B cell (primary cell): ENCODE results near the gene TRPM6. TPM values are rescaled to one million over a fixed set of nuclear protein-coding genes. Genes with fewer than 3 reads are reported as not detected.

Experiments
- ATAC-seq: fragments of 200-7000 bp; cut with Tn5 transposase; one replicate; pipeline ENCODE4 v1.10.0; 2021; ENCODE audit warnings: low read depth, mild to moderate bottlenecking, moderate number of reproducible peaks, moderate library complexity
- CTCF ChIA-PET: fragments of 350-600 bp; sonication (Branson Sonifier 250); formaldehyde crosslinking; loops from one replicate; lab custom pipeline; 2021; ENCODE audit warnings: antibody characterized with exemption, inconsistent platforms; lab: Charles Lee
- POLR2A ChIA-PET: fragments of 350-600 bp; sonication (Branson Sonifier 250); formaldehyde crosslinking; loops from one replicate; lab custom pipeline; 2021; ENCODE audit warnings: antibody characterized with exemption; lab: Charles Lee
- DNase-seq: peaks from one replicate; pipeline ENCODE4 v3.0.0; 2013
- H2AFZ ChIP-seq: 2 replicates; pipeline ENCODE4 v1.6.1; 2012; ENCODE audit warnings: mild to moderate bottlenecking, low read depth, low read length; ENCODE audit not compliant: insufficient read depth, poor library complexity, severe bottlenecking
- H3K27ac ChIP-seq, 2 donors: 1 replicate in 1 of 2; 2 replicates in 1 of 2; pipeline ENCODE4 v1.5.1; 2012 to 2013; ENCODE audit warnings: low read length in 2 of 2, mild to moderate bottlenecking in 2 of 2, moderate library complexity in 1 of 2
- H3K27me3 ChIP-seq, 4 experiments: fragments of 200-600 bp in 1 of 4; sonication (generic) in 1 of 4; replicated peaks in 1 of 4; 1 replicate in 2 of 4; 2 replicates in 2 of 4; pipeline versions ENCODE4 v1.6.1 to v1.7.0; 2013 to 2016; ENCODE audit warnings: low read length in 3 of 4, mild to moderate bottlenecking in 2 of 4, mixed read lengths in 1 of 4, moderate library complexity in 1 of 4; ENCODE audit not compliant: insufficient read depth in 4 of 4, control insufficient read depth in 3 of 4; ENCODE audit errors: control extremely low read depth in 1 of 4
- H3K36me3 ChIP-seq, 2 experiments: replicated peaks in 1 of 2; 1 replicate in 1 of 2; 2 replicates in 1 of 2; pipeline versions ENCODE4 v1.6.1 to v1.7.1; 2013; ENCODE audit warnings: low read length in 1 of 2; ENCODE audit not compliant: insufficient read depth in 2 of 2, control insufficient read depth in 1 of 2; ENCODE audit errors: control extremely low read depth in 1 of 2, extremely low read depth in 1 of 2
- H3K4me1 ChIP-seq, 2 donors: fragments of 200-600 bp in 1 of 2; sonication (generic) in 1 of 2; 1 replicate in 1 of 2; 2 replicates in 1 of 2; pipeline versions ENCODE4 v1.5.1 to v1.6.1; 2013 to 2017; ENCODE audit warnings: low read length in 2 of 2; ENCODE audit not compliant: control insufficient read depth in 2 of 2, insufficient read depth in 2 of 2
- H3K4me2 ChIP-seq: replicated peaks from 2 replicates; pipeline ENCODE3; 2012; ENCODE audit warnings: mild to moderate bottlenecking, low read depth, low read length; ENCODE audit not compliant: poor library complexity, severe bottlenecking
- H3K4me3 ChIP-seq, 5 experiments: fragments of 200-600 bp in 1 of 5; sonication (generic) in 1 of 5; 1 replicate in 3 of 5; 2 replicates in 2 of 5; pipeline versions ENCODE4 v1.5.1 to v1.7.0; 2011 to 2016; ENCODE audit warnings: low read length in 4 of 5, mild to moderate bottlenecking in 4 of 5, low read depth in 2 of 5, control low read depth in 1 of 5, moderate library complexity in 1 of 5; ENCODE audit not compliant: insufficient read depth in 1 of 5; ENCODE audit errors: control extremely low read depth in 1 of 5, extremely low read depth in 1 of 5
- H3K79me2 ChIP-seq: fragments of 200-600 bp; sonication (generic); one replicate; pipeline ENCODE4 v1.6.0; 2016; ENCODE audit warnings: low read length; ENCODE audit not compliant: control insufficient read depth, insufficient read depth
- H3K9ac ChIP-seq: fragments of 200-600 bp; sonication (generic); 2 replicates; pipeline ENCODE4 v1.6.1; 2017; ENCODE audit warnings: mild to moderate bottlenecking, low read length, moderate library complexity
- H3K9me3 ChIP-seq, 3 donors: one replicate each; pipeline versions ENCODE4 v1.6.1 to v1.7.1; 2013; ENCODE audit warnings: low read length in 2 of 3; ENCODE audit not compliant: control insufficient read depth in 2 of 3, insufficient read depth in 1 of 3; ENCODE audit errors: control extremely low read depth in 1 of 3
- H4K20me1 ChIP-seq: 2 replicates; pipeline ENCODE4 v1.6.0; 2012; ENCODE audit warnings: mild to moderate bottlenecking, low read length; ENCODE audit not compliant: insufficient read depth, control insufficient read depth, poor library complexity, severe bottlenecking
- H3K27ac Mint-ChIP-seq: one replicate; pipeline ENCODE4 v1.8.0; 2021; ENCODE audit warnings: mixed read lengths
- H3K27me3 Mint-ChIP-seq: one replicate; pipeline ENCODE4 v1.8.0; 2021; ENCODE audit warnings: mixed read lengths
- H3K4me1 Mint-ChIP-seq: one replicate; pipeline ENCODE4 v1.8.0; 2021; ENCODE audit warnings: mixed read lengths
- H3K4me3 Mint-ChIP-seq: one replicate; pipeline ENCODE4 v1.8.0; 2021; ENCODE audit warnings: mixed read lengths
- H3K9me3 Mint-ChIP-seq: one replicate; pipeline ENCODE4 v1.8.0; 2022; ENCODE audit warnings: mixed read lengths; ENCODE audit not compliant: insufficient read depth
- CTCF ChIP-seq: fragments of 200-600 bp; IDR thresholded peaks from one replicate; pipeline ENCODE4 v1.8.0; 2022; ENCODE audit warnings: antibody characterized with exemption, mild to moderate bottlenecking
- EZH2 ChIP-seq: IDR thresholded peaks from 2 replicates; pipeline ENCODE4 v1.6.1; 2012; ENCODE audit warnings: borderline replicate concordance, low read depth, mild to moderate bottlenecking, moderate library complexity, low read length; ENCODE audit not compliant: insufficient read depth, poor library complexity, severe bottlenecking
- WGBS: methylation state at CpG from one replicate; pipeline ENCODE4 v1.1.5; 2013; ENCODE audit warnings: missing lambda C conversion rate; ENCODE audit not compliant: insufficient coverage; 5-methylcytosine and 5-hydroxymethylcytosine counted together
- intact Hi-C: fragments of 100-400 bp; cut with micrococcal nuclease; formaldehyde crosslinking; loops from one replicate; pipeline ENCODE4 v1.10.0; 2022
- polyA plus RNA-seq: library from polyadenylated mRNA; depleted of rRNA; stranded (reverse); fragments of >200 nt; gene quantifications from 2 replicates; pipeline ENCODE4 v1.2.3, GENCODE V29; 2012
- total RNA-seq, 2 donors: library from RNA; stranded (reverse); fragments of 120-200 nt in 1 of 2; gene quantifications; 1 replicate in 1 of 2; 2 replicates in 1 of 2; pipeline versions ENCODE4 v1.2.3 to v1.2.4, GENCODE V29; 2013 to 2022

TRPM6 gene
- total and polyA plus RNA-seq, 2 donors (not counting 1 experiment from before 2014, with no cell fraction given) = not detected

GRCh38 chr9:74728176-74728575 lies 159.5 kb downstream of the TRPM6 start:
- no peak overlapping the region for H3K27ac ChIP-seq
- no peak overlapping the region for H3K4me3 Mint-ChIP-seq
- no peak overlapping the region for H3K9ac ChIP-seq
- ChIA-PET CTCF (no interaction called here), POLR2A (no interaction called here)
- no peak for TF ChIP-seq EZH2
- TF ChIP-seq CTCF = no peak
- no peaks in the 10 kb centered on the region for H3K9me3 ChIP-seq
- no peak overlapping the region for H3K27ac Mint-ChIP-seq
- no peaks in the 10 kb centered on the region for H3K4me1 ChIP-seq
- ATAC-seq (no peak), DNase-seq (no peak)
- H4K20me1 ChIP-seq = no peaks in the 10 kb centered on the region
- H2AFZ ChIP-seq = no peak overlapping the region
- H3K9me3 Mint-ChIP-seq = no peaks in the 10 kb centered on the region
- no CpG with 5 or more reads among the region's 7 CpGs for WGBS
- no peaks in the 10 kb centered on the region for H3K27me3 ChIP-seq
- no peak overlapping the region for H3K4me2 ChIP-seq
- peaks cover 20% of the 10 kb centered on the region for H3K27me3 Mint-ChIP-seq
- H3K4me1 Mint-ChIP-seq = no peaks in the 10 kb centered on the region
- no peaks in the 10 kb centered on the region for H3K79me2 ChIP-seq
- intact Hi-C loops = no loop called here
- H3K36me3 ChIP-seq = no peaks in the 10 kb centered on the region
- no peak overlapping the region for H3K4me3 ChIP-seq

GRCh38 chr9:74726581-74726980 lies 161.1 kb downstream of the TRPM6 start:
- ChIA-PET CTCF (no interaction called here), POLR2A (no interaction called here)
- H3K36me3 ChIP-seq = no peaks in the 10 kb centered on the region
- ATAC-seq (no peak), DNase-seq (no peak)
- intact Hi-C loops = no loop called here
- H2AFZ ChIP-seq = no peak overlapping the region
- no peak overlapping the region for H3K27ac Mint-ChIP-seq
- 94% methylated on average over 3 of the region's 3 CpGs for WGBS
- no peaks in the 10 kb centered on the region for H3K4me1 Mint-ChIP-seq
- peaks cover 20% of the 10 kb centered on the region for H3K27me3 Mint-ChIP-seq
- no peaks in the 10 kb centered on the region for H3K9me3 ChIP-seq
- no peaks in the 10 kb centered on the region for H4K20me1 ChIP-seq
- H3K4me2 ChIP-seq = no peak overlapping the region
- H3K9ac ChIP-seq = no peak overlapping the region
- H3K4me1 ChIP-seq = no peaks in the 10 kb centered on the region
- no peaks in the 10 kb centered on the region for H3K9me3 Mint-ChIP-seq
- no peak overlapping the region for H3K27ac ChIP-seq
- no peak overlapping the region for H3K4me3 ChIP-seq
- H3K27me3 ChIP-seq = no peaks in the 10 kb centered on the region
- H3K4me3 Mint-ChIP-seq = no peak overlapping the region
- no peaks in the 10 kb centered on the region for H3K79me2 ChIP-seq
- no peak for TF ChIP-seq EZH2
- TF ChIP-seq CTCF = no peak
